ENCODE measurements around the gene CXADR.

The CXADR gene

DNA sequence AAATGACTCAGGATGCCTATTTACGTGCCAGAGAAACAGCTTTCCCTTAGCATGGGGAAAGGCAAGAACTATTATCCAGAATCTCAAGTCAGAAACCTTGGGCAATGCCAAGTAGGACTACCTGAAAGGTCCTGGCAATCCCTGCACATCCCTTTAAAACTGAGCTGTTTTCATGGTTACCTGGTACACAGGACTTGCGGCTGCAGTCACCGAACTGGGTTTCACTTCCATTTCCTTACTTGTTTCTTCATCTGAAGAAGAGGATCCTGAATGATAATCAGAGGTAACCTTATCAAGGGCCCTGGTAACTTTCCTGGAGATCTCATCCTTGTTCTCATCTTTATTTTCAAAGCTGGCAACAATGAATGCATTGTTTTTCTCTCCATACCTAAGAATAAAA is 85.6 kb downstream of the CXADR start:
- Histone ChIP-seq H3K27me3 (ENCODE audit: insufficient read depth, low read length, poor library complexity, severe bottlenecking) (no peaks in the 10 kb centered on the region), H4K20me1 (ENCODE audit: insufficient read depth, low read length, poor library complexity, severe bottlenecking) (peaks cover 49% of the 10 kb centered on the region), H3K4me3 (ENCODE audit: low read length, poor library complexity, severe bottlenecking) (no peak overlapping the region), H3K36me3 (ENCODE audit: insufficient read depth, low read length) (peaks cover 92% of the 10 kb centered on the region), H3K4me1 (ENCODE audit: insufficient read depth, low read length, poor library complexity, severe bottlenecking) (peaks cover 19% of the 10 kb centered on the region), H3K9me2 (replicated peaks; ENCODE audit: low read depth, low read length) (no peaks in the 10 kb centered on the region), H3F3A (ENCODE audit: low read depth) (no peaks in the 10 kb centered on the region), H2AFZ (ENCODE audit: low read length) (no peak overlapping the region), H3K4me2 (ENCODE audit: low read depth, low read length, poor library complexity, severe bottlenecking) (no peak overlapping the region), H3K9ac (ENCODE audit: low read depth, low read length, poor library complexity, severe bottlenecking) (no peak overlapping the region), H3K79me2 (ENCODE audit: insufficient read depth, low read length) (peaks cover 51% of the 10 kb centered on the region), H3K9me3 (ENCODE audit: insufficient read depth, low read depth, low read length) (no peaks in the 10 kb centered on the region)
- no peak for TF ChIP-seq EZH2phosphoT487 (IDR thresholded peaks at IDR 0.05; ENCODE audit: borderline replicate concordance)
- TF ChIP-seq, protein P1, sequence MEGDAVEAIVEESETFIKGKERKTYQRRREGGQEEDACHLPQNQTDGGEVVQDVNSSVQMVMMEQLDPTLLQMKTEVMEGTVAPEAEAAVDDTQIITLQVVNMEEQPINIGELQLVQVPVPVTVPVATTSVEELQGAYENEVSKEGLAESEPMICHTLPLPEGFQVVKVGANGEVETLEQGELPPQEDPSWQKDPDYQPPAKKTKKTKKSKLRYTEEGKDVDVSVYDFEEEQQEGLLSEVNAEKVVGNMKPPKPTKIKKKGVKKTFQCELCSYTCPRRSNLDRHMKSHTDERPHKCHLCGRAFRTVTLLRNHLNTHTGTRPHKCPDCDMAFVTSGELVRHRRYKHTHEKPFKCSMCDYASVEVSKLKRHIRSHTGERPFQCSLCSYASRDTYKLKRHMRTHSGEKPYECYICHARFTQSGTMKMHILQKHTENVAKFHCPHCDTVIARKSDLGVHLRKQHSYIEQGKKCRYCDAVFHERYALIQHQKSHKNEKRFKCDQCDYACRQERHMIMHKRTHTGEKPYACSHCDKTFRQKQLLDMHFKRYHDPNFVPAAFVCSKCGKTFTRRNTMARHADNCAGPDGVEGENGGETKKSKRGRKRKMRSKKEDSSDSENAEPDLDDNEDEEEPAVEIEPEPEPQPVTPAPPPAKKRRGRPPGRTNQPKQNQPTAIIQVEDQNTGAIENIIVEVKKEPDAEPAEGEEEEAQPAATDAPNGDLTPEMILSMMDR (conservative IDR thresholded peaks at IDR 0.05; ENCODE audit: low read length), result no peak

DNA sequence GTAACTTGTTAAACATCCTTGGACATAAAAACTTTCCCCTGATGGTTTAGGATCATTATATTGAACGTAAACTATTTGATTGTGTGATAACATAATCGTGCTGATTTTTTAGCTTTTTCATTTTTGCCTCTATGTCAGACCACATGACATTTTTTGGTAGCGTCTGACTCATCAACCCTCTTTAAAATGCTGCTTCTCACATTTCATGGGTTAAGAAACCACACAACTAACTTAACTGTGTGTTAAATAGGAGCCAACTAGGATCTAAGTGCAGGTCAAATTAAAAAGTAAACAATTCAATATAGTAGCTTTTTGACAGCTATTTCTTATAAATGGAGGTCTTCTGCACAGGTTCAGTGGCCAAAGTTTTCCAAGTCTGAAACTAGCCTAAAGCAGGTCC is 90.0 kb downstream of the CXADR start:
- Histone ChIP-seq H3K9ac (ENCODE audit: low read depth, low read length, poor library complexity, severe bottlenecking) (no peak overlapping the region), H3K36me3 (ENCODE audit: insufficient read depth, low read length) (peaks cover 67% of the 10 kb centered on the region), H3K4me1 (ENCODE audit: insufficient read depth, low read length, poor library complexity, severe bottlenecking) (peaks cover 54% of the 10 kb centered on the region), H3F3A (ENCODE audit: low read depth) (no peaks in the 10 kb centered on the region), H3K27me3 (ENCODE audit: insufficient read depth, low read length, poor library complexity, severe bottlenecking) (no peaks in the 10 kb centered on the region), H3K9me3 (ENCODE audit: insufficient read depth, low read depth, low read length) (no peaks in the 10 kb centered on the region), H3K4me2 (ENCODE audit: low read depth, low read length, poor library complexity, severe bottlenecking) (peak overlapping the region; percentile 95), H3K4me3 (ENCODE audit: low read length, poor library complexity, severe bottlenecking) (peak overlapping the region; percentile 27), H4K20me1 (ENCODE audit: insufficient read depth, low read length, poor library complexity, severe bottlenecking) (peaks cover 82% of the 10 kb centered on the region), H2AFZ (ENCODE audit: low read length) (no peak overlapping the region), H3K9me2 (replicated peaks; ENCODE audit: low read depth, low read length) (no peaks in the 10 kb centered on the region), H3K79me2 (ENCODE audit: insufficient read depth, low read length) (peaks cover 96% of the 10 kb centered on the region)
- TF ChIP-seq EZH2phosphoT487 (IDR thresholded peaks at IDR 0.05; ENCODE audit: borderline replicate concordance), result no peak
- TF ChIP-seq, protein P1 (conservative IDR thresholded peaks at IDR 0.05; ENCODE audit: low read length), result no peak

DNA sequence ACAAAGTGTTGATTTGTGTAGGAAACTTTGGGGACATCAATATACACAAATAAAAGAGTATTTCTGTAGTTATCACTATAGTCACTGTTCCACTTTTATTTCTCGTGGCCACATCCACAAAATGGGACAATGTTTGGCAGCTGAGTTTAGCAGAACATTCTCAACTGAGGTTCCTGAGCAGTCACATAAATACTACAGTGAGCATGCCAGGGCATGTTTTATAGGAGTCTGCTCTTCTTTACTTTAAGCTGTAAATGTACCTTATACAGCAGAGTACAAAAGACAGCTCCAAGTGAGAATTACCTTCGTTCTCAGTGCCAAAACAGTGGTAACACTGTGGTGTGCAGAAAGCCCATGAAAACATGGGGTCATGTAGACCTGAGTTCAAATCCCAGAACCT is 94.8 kb downstream of the CXADR start:
- Histone ChIP-seq H3K79me2 (ENCODE audit: insufficient read depth, low read length) (peaks cover 97% of the 10 kb centered on the region), H3K4me3 (ENCODE audit: low read length, poor library complexity, severe bottlenecking) (peak overlapping the region; percentile 80), H3F3A (ENCODE audit: low read depth) (no peaks in the 10 kb centered on the region), H3K4me1 (ENCODE audit: insufficient read depth, low read length, poor library complexity, severe bottlenecking) (peaks cover 69% of the 10 kb centered on the region), H4K20me1 (ENCODE audit: insufficient read depth, low read length, poor library complexity, severe bottlenecking) (peaks cover 85% of the 10 kb centered on the region), H3K27me3 (ENCODE audit: insufficient read depth, low read length, poor library complexity, severe bottlenecking) (no peaks in the 10 kb centered on the region), H3K9ac (ENCODE audit: low read depth, low read length, poor library complexity, severe bottlenecking) (peak overlapping the region; percentile 72), H3K9me2 (replicated peaks; ENCODE audit: low read depth, low read length) (no peaks in the 10 kb centered on the region), H3K4me2 (ENCODE audit: low read depth, low read length, poor library complexity, severe bottlenecking) (peak overlapping the region; percentile 95), H3K9me3 (ENCODE audit: insufficient read depth, low read depth, low read length) (no peaks in the 10 kb centered on the region), H3K36me3 (ENCODE audit: insufficient read depth, low read length) (peaks cover 32% of the 10 kb centered on the region), H2AFZ (ENCODE audit: low read length) (no peak overlapping the region)
- TF ChIP-seq, protein P1 (conservative IDR thresholded peaks at IDR 0.05; ENCODE audit: low read length), result no peak
- no peak for TF ChIP-seq EZH2phosphoT487 (IDR thresholded peaks at IDR 0.05; ENCODE audit: borderline replicate concordance)
